ENCODE results near the gene NRG3. TPM values are rescaled to one million over a fixed set of nuclear protein-coding genes. Genes with fewer than 3 reads are reported as not detected.

NRG3 gene
- 1 to 10 TPM; 1.7 to 2.3 TPM for total RNA-seq
- 3.2 TPM for polyA plus RNA-seq (2013, experiment 1 of 2)
- polyA plus RNA-seq (2013, experiment 2 of 2), result 4.3 TPM
- long read RNA-seq, experiment 1, partial matches to known transcripts, result 0 of 1 reads
- long read RNA-seq, experiment 1, other reads (novel, unspliced or antisense), result 1 of 1 reads
- long read RNA-seq, experiment 2, partial matches to known transcripts, result 0 of 5 reads
- long read RNA-seq, experiment 2, other reads (novel, unspliced or antisense), result 5 of 5 reads
- long read RNA-seq, experiment 3, partial matches to known transcripts, result 0 of 6 reads
- long read RNA-seq, experiment 3, other reads (novel, unspliced or antisense), result 6 of 6 reads
- long read RNA-seq, experiment 4, result 0 reads

DNA sequence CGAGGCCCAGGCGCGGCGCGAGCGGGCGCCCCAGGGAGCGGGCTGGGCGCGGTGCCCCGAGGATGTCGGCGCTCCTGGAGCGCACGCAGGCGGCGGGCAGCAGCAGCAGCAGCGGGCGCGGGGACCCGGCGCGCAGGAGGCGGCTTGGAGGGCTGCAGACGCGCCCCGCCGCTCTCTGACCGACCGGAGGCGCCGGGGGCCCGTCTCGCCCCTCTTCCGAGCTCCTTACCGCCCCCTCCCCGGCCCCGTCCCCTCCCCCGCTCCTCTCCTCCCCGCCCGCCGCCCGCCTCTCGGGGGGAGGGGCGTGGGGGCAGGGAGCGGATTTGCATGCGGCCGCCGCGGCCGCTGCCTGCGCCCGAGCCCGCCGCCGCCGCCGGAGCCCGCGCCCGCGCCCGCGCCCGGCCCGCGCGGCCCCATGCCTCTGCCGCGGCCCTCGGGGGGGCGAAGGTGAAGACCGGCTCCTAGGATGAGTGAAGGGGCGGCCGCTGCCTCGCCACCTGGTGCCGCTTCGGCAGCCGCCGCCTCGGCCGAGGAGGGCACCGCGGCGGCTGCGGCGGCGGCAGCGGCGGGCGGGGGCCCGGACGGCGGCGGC, at the start of gene NRG3:
NRG3 (plus strand) TSS at position 320 of the 592 bp plus-strand sequence.
- no peaks in the 10 kb centered on the region for H3K9me3 Mint-ChIP-seq
- Histone ChIP-seq H3K27me3 (ENCODE audit: control insufficient read depth, insufficient read depth, low read length, poor library complexity, severe bottlenecking) (peaks cover 59% of the 10 kb centered on the region), H3K4me1 (ENCODE audit: control insufficient read depth, insufficient read depth, low read length) (no peaks in the 10 kb centered on the region), H3K27ac (ENCODE audit: low read depth, low read length) (no peak within 1 kb of the TSS), H3K4me3 (ENCODE audit: low read length) (peak within 1 kb of the TSS; percentile 79), H3K9me3 (ENCODE audit: control insufficient read depth, low read length) (no peaks in the 10 kb centered on the region), H3K36me3 (ENCODE audit: control insufficient read depth, insufficient read depth, low read length) (no peaks in the 10 kb centered on the region), H3K9ac (ENCODE audit: extremely low read depth, low read length, poor library complexity, severe bottlenecking) (no peak within 1 kb of the TSS)
- TF ChIP-seq, protein P1, sequence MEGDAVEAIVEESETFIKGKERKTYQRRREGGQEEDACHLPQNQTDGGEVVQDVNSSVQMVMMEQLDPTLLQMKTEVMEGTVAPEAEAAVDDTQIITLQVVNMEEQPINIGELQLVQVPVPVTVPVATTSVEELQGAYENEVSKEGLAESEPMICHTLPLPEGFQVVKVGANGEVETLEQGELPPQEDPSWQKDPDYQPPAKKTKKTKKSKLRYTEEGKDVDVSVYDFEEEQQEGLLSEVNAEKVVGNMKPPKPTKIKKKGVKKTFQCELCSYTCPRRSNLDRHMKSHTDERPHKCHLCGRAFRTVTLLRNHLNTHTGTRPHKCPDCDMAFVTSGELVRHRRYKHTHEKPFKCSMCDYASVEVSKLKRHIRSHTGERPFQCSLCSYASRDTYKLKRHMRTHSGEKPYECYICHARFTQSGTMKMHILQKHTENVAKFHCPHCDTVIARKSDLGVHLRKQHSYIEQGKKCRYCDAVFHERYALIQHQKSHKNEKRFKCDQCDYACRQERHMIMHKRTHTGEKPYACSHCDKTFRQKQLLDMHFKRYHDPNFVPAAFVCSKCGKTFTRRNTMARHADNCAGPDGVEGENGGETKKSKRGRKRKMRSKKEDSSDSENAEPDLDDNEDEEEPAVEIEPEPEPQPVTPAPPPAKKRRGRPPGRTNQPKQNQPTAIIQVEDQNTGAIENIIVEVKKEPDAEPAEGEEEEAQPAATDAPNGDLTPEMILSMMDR (conservative IDR thresholded peaks at IDR 0.05), result no peak
- no peak within 1 kb of the TSS for H3K27ac Mint-ChIP-seq
- H3K27me3 Mint-ChIP-seq (ENCODE audit: insufficient read depth), result peaks cover 67% of the 10 kb centered on the region
- DNase-seq, result no peak
- H3K4me3 Mint-ChIP-seq, result peak within 1 kb of the TSS; percentile 65
- H3K36me3 Mint-ChIP-seq (ENCODE audit: low read depth), result no peaks in the 10 kb centered on the region
- H3K4me1 Mint-ChIP-seq, result peaks cover 11% of the 10 kb centered on the region
- 0% methylated on average over 2 to 81 of the region's 95 CpGs for WGBS, 2 experiments (ENCODE audit: insufficient coverage in 1 of 2, insufficient read length in 1 of 2)

GRCh38 chr10:81828251-81828650, 46.7 kb upstream of the NRG3 start:
- TF ChIP-seq, protein P1 (conservative IDR thresholded peaks at IDR 0.05), result no peak
- no peaks in the 10 kb centered on the region for H3K27me3 ChIP-seq (ENCODE audit: control insufficient read depth, insufficient read depth, low read length, poor library complexity, severe bottlenecking)
- no peaks in the 10 kb centered on the region for H3K36me3 Mint-ChIP-seq (ENCODE audit: low read depth)
- H3K36me3 ChIP-seq (ENCODE audit: control insufficient read depth, insufficient read depth, low read length), result no peaks in the 10 kb centered on the region
- no peaks in the 10 kb centered on the region for H3K4me1 ChIP-seq (ENCODE audit: control insufficient read depth, insufficient read depth, low read length)
- no peak overlapping the region for H3K27ac Mint-ChIP-seq
- no peaks in the 10 kb centered on the region for H3K9me3 Mint-ChIP-seq
- no peak overlapping the region for H3K9ac ChIP-seq (ENCODE audit: extremely low read depth, low read length, poor library complexity, severe bottlenecking)
- no peak overlapping the region for H3K27ac ChIP-seq (ENCODE audit: low read depth, low read length)
- H3K27me3 Mint-ChIP-seq (ENCODE audit: insufficient read depth), result no peaks in the 10 kb centered on the region
- H3K9me3 ChIP-seq (ENCODE audit: control insufficient read depth, low read length), result no peaks in the 10 kb centered on the region
- H3K4me3 ChIP-seq (ENCODE audit: low read length), result no peak overlapping the region
- 60 to 98% methylated on average over 1 to 3 of the region's 4 CpGs for WGBS, 2 experiments (ENCODE audit: insufficient coverage in 1 of 2, insufficient read length in 1 of 2)
- no peaks in the 10 kb centered on the region for H3K4me1 Mint-ChIP-seq
- no peak overlapping the region for H3K4me3 Mint-ChIP-seq
- DNase-seq, result no peak

DNA sequence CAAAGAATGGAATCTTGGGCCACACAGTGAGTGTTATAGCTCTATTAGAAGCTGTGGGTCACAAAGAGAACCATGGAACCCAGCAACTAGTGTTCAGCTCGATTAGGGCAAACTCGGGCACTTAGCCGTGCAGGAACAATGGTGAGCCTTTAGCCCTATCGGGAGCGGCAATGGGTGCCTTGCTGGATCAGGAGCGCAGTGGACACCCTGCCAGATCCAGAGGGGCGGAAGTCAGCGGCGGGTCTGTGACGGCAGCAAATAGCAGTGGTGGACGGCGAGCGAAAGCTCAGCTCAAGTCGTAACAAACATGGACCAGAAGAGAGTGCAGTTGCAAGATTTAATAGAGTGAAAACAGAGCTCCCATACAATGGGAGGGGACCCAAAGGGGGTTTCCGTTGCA, 43.9 kb upstream of the NRG3 start:
- Mint-ChIP-seq H3K27me3 (ENCODE audit: insufficient read depth) (no peaks in the 10 kb centered on the region), H3K4me1 (no peaks in the 10 kb centered on the region), H3K36me3 (ENCODE audit: low read depth) (no peaks in the 10 kb centered on the region), H3K27ac (no peak overlapping the region), H3K9me3 (no peaks in the 10 kb centered on the region), H3K4me3 (no peak overlapping the region)
- WGBS, 2 experiments (ENCODE audit: insufficient coverage in 1 of 2, insufficient read length in 1 of 2), result 93 to 95% methylated on average over 7 to 15 of the region's 15 CpGs
- Histone ChIP-seq H3K27me3 (ENCODE audit: control insufficient read depth, insufficient read depth, low read length, poor library complexity, severe bottlenecking) (no peaks in the 10 kb centered on the region), H3K9me3 (ENCODE audit: control insufficient read depth, low read length) (no peaks in the 10 kb centered on the region), H3K4me3 (ENCODE audit: low read length) (no peak overlapping the region), H3K27ac (ENCODE audit: low read depth, low read length) (no peak overlapping the region), H3K36me3 (ENCODE audit: control insufficient read depth, insufficient read depth, low read length) (no peaks in the 10 kb centered on the region), H3K9ac (ENCODE audit: extremely low read depth, low read length, poor library complexity, severe bottlenecking) (no peak overlapping the region), H3K4me1 (ENCODE audit: control insufficient read depth, insufficient read depth, low read length) (no peaks in the 10 kb centered on the region)
- no peak for DNase-seq
- TF ChIP-seq, protein P1 (conservative IDR thresholded peaks at IDR 0.05), result no peak

All from endodermal cell (in vitro differentiated cells).